Mucosa of descending colon (tissue), 3 donors: Measurements from ENCODE around the gene PNPLA5. TPM values are rescaled to one million over a fixed set of nuclear protein-coding genes. Genes with fewer than 3 reads are reported as not detected.

ENCODE experiments used
- ATAC-seq: fragments of 200-7000 bp; cut with Tn5 transposase; one replicate; pipeline ENCODE4 v1.9.1; 2020; ENCODE audit warnings: mild to moderate bottlenecking, moderate library complexity
- DNase-seq, 3 donors: peaks; one replicate each; pipeline ENCODE4 v3.0.0-alpha.2; 2020
- H3K36me3 ChIP-seq: fragments of 200-600 bp; one replicate; pipeline ENCODE4 v1.8.0; 2021; ENCODE audit warnings: low read depth, mild to moderate bottlenecking
- H3K4me1 ChIP-seq: fragments of 200-600 bp; one replicate; pipeline ENCODE4 v1.8.0; 2021; ENCODE audit warnings: low read depth, mild to moderate bottlenecking
- H3K4me3 ChIP-seq: fragments of 200-600 bp; one replicate; pipeline ENCODE4 v1.8.0; 2021; ENCODE audit warnings: mild to moderate bottlenecking
- H3K9me3 ChIP-seq: fragments of 200-600 bp; one replicate; pipeline ENCODE4 v1.8.0; 2021; ENCODE audit warnings: mild to moderate bottlenecking
- CTCF ChIP-seq: fragments of 200-600 bp; IDR thresholded peaks from one replicate; pipeline ENCODE4 v1.8.0; 2022; ENCODE audit warnings: antibody characterized with exemption, mild to moderate bottlenecking
- intact Hi-C, 2 donors: fragments of 100-400 bp; cut with DNase I in 1 of 2; cut with micrococcal nuclease in 1 of 2; formaldehyde crosslinking; loops; one replicate each; pipeline versions ENCODE4 v1.11.0 to v1.11.1; 2022; cut with DNase I, micrococcal nuclease
- total RNA-seq, 3 donors: library from RNA; stranded (reverse); fragmentation: NEBNext Ultra II Directional in 2 of 3; extraction: Animal tissue kit (Norgen Biotek cat#: 25700) in 2 of 3; gene quantifications; one replicate each; pipeline versions ENCODE4 v1.2.1 to v1.2.4, GENCODE V29; 2021 to 2023
- donor health status: DM: no; HTN: no; CAD: no; lungs with moderate emphysema.
- donor health status: DM: no; HTN: no; CAD: no.
- donor health status: DM: no; HTN: yes; CAD: no.

The PNPLA5 gene
- total RNA-seq, 3 donors from 2014 or later: not detected

GRCh38 chr22:43835166-43835565 is 56.6 kb downstream of the PNPLA5 start:
- ATAC-seq: no peak
- TF ChIP-seq CTCF: no peak
- no peak overlapping the region for H3K4me3 ChIP-seq

GRCh38 chr22:43833286-43834240 is 58.2 kb downstream of the PNPLA5 start:
- TF ChIP-seq CTCF: no peak
- H3K4me1 ChIP-seq: no peaks in the 10 kb centered on the region
- no peaks in the 10 kb centered on the region for H3K36me3 ChIP-seq
- intact Hi-C loops: no loop called here
- no peak overlapping the region for H3K4me3 ChIP-seq
- ATAC-seq (no peak), DNase-seq (no peak)
- no peaks in the 10 kb centered on the region for H3K9me3 ChIP-seq

More at GRCh38 chr22:43835166-43835565, 56.6 kb downstream of the PNPLA5 start:
- intact Hi-C loops: no loop called here
- Histone ChIP-seq H3K36me3 (no peaks in the 10 kb centered on the region), H3K4me1 (no peaks in the 10 kb centered on the region), H3K9me3 (no peaks in the 10 kb centered on the region)
- no peak for DNase-seq

- H3K4me3 ChIP-seq: no peak overlapping the region
- H3K36me3 ChIP-seq: no peaks in the 10 kb centered on the region
- no peak for TF ChIP-seq CTCF
- intact Hi-C loops: no loop called here
- DNase-seq (no peak), ATAC-seq (no peak)
- H3K4me1 ChIP-seq: no peaks in the 10 kb centered on the region
- no peaks in the 10 kb centered on the region for H3K9me3 ChIP-seq
These were observed 59.2 kb downstream of the PNPLA5 start for GRCh38 chr22:43832393-43833265.

GRCh38 chr22:43831561-43832392 is 60.0 kb downstream of the PNPLA5 start:
- Histone ChIP-seq H3K36me3 (no peaks in the 10 kb centered on the region), H3K4me3 (no peak overlapping the region), H3K4me1 (no peaks in the 10 kb centered on the region), H3K9me3 (no peaks in the 10 kb centered on the region)
- no peak for DNase-seq
- peak; percentile 11 for ATAC-seq
- intact Hi-C loops: no loop called here
- no peak for TF ChIP-seq CTCF

GRCh38 chr22:43830931-43831560 is 60.8 kb downstream of the PNPLA5 start:
- no peak overlapping the region for H3K4me3 ChIP-seq
- H3K4me1 ChIP-seq: no peaks in the 10 kb centered on the region
- no peak for TF ChIP-seq CTCF
- DNase-seq: no peak
- intact Hi-C loops: no loop called here
- no peak for ATAC-seq
- no peaks in the 10 kb centered on the region for H3K9me3 ChIP-seq
- no peaks in the 10 kb centered on the region for H3K36me3 ChIP-seq
